ENCODE measurements around the gene EXOSC2.

EXOSC2 gene

GRCh38 chr9:130698514-130698913, 4.9 kb downstream of the EXOSC2 start:
- no peak for DNase-seq (ENCODE audit: low spot score)

GRCh38 chr9:130699047-130699446, 5.5 kb downstream of the EXOSC2 start:
- DNase-seq (ENCODE audit: low spot score), result no peak

GRCh38 chr9:130701059-130702022, 7.8 kb downstream of the EXOSC2 start:
- peak; percentile 79 for DNase-seq (ENCODE audit: low spot score)

- DNase-seq (ENCODE audit: low spot score), result no peak
Observed at GRCh38 chr9:130703501-130703900, 9.9 kb downstream of the EXOSC2 start.

GRCh38 chr9:130707225-130707976, 13.8 kb downstream of the EXOSC2 start:
- peak; percentile 39 for DNase-seq (ENCODE audit: low spot score)

- DNase-seq (ENCODE audit: low spot score), result no peak
Observed at GRCh38 chr9:130710822-130711352, 17.3 kb downstream of the EXOSC2 start.

- no peak for DNase-seq (ENCODE audit: low spot score)
Observed at GRCh38 chr9:130711469-130711868, 17.9 kb downstream of the EXOSC2 start.

GRCh38 chr9:130712564-130713285, 19.1 kb downstream of the EXOSC2 start:
- peak; percentile 97 for DNase-seq (ENCODE audit: low spot score)

- DNase-seq (ENCODE audit: low spot score), result no peak
Observed at GRCh38 chr9:130713286-130713960, 19.8 kb downstream of the EXOSC2 start.

GRCh38 chr9:130714586-130715110, 21.1 kb downstream of the EXOSC2 start:
- DNase-seq (ENCODE audit: low spot score), result no peak

GRCh38 chr9:130715270-130715669, 21.7 kb downstream of the EXOSC2 start:
- no peak for DNase-seq (ENCODE audit: low spot score)

GRCh38 chr9:130718562-130718961, 25.0 kb downstream of the EXOSC2 start:
- DNase-seq (ENCODE audit: low spot score), result no peak

GRCh38 chr9:130720762-130721161, 27.2 kb downstream of the EXOSC2 start:
- DNase-seq (ENCODE audit: low spot score), result no peak

- no peak for DNase-seq (ENCODE audit: low spot score)
Observed at GRCh38 chr9:130728721-130729120, 35.1 kb downstream of the EXOSC2 start.

- no peak for DNase-seq (ENCODE audit: low spot score)
Observed at GRCh38 chr9:130729145-130729544, 35.6 kb downstream of the EXOSC2 start.

- no peak for DNase-seq (ENCODE audit: low spot score)
Observed at GRCh38 chr9:130731355-130731754, 37.8 kb downstream of the EXOSC2 start.

GRCh38 chr9:130732136-130732535, 38.6 kb downstream of the EXOSC2 start:
- DNase-seq (ENCODE audit: low spot score), result no peak

GRCh38 chr9:130732793-130733221, 39.2 kb downstream of the EXOSC2 start:
- DNase-seq (ENCODE audit: low spot score), result no peak

GRCh38 chr9:130735566-130735965, 42.0 kb downstream of the EXOSC2 start:
- DNase-seq (ENCODE audit: low spot score), result no peak

GRCh38 chr9:130736834-130737233, 43.3 kb downstream of the EXOSC2 start:
- DNase-seq (ENCODE audit: low spot score), result no peak

- DNase-seq (ENCODE audit: low spot score), result no peak
Observed at GRCh38 chr9:130738281-130738680, 44.7 kb downstream of the EXOSC2 start.
